Uterus (tissue), 4 donors: ENCODE measurements around the gene RAB3D. TPM values are rescaled to one million over a fixed set of nuclear protein-coding genes. Genes with fewer than 3 reads are reported as not detected.
A peak's percentile ranks its signal among the peaks of the same experiment; 100 is the strongest.

Experiments used
- DNase-seq, 2 donors: peaks; one replicate each; pipeline ENCODE4 v3.0.0-alpha.2; 2019 to 2020
- H3K27ac ChIP-seq, 2 donors: fragments of 200-600 bp; sonication (generic); 1 replicate in 1 of 2; 2 replicates in 1 of 2; pipeline ENCODE4 v1.5.1; 2016 to 2018
- H3K27me3 ChIP-seq, 2 donors: fragments of 200-600 bp; sonication (generic); one replicate each; pipeline ENCODE4 v1.5.1; 2018 to 2019; ENCODE audit warnings: control low read depth in 1 of 2
- H3K36me3 ChIP-seq, 2 donors: fragments of 200-600 bp; sonication (generic); one replicate each; pipeline ENCODE4 v1.5.1; 2019; ENCODE audit warnings: control low read depth in 1 of 2
- H3K4me1 ChIP-seq, 2 donors: fragments of 200-600 bp; sonication (generic); one replicate each; pipeline ENCODE4 v1.5.1; 2018 to 2019; ENCODE audit warnings: control low read depth in 1 of 2
- H3K4me3 ChIP-seq, 2 donors: fragments of 200-600 bp; sonication (generic); 1 replicate in 1 of 2; 2 replicates in 1 of 2; pipeline ENCODE4 v1.5.1; 2018 to 2019; ENCODE audit warnings: mild to moderate bottlenecking in 1 of 2
- H3K9me3 ChIP-seq, 2 donors: fragments of 200-600 bp; sonication (generic); one replicate each; pipeline ENCODE4 v1.5.1; 2019; ENCODE audit warnings: control low read depth in 1 of 2
- POLR2A ChIP-seq, 2 donors: fragments of 450-650 bp; IDR thresholded peaks; one replicate each; pipeline ENCODE4 v1.6.1; 2016; ENCODE audit warnings: antibody characterized with exemption in 2 of 2, mild to moderate bottlenecking in 1 of 2, moderate library complexity in 1 of 2
- intact Hi-C: fragments of 100-400 bp; cut with DNase I; formaldehyde crosslinking; loops from one replicate; pipeline ENCODE4 v1.15.1; 2023; ENCODE audit warnings: low total_unique reads
- total RNA-seq, 4 donors: library from RNA; depleted of rRNA in 3 of 4; stranded (reverse); fragments of >200 nt in 3 of 4; gene quantifications; one replicate each; pipeline versions ENCODE4 v1.1.0 to v1.2.4, GENCODE V29; 2014 to 2023
- TF ChIP-seq, protein P1 (sequence below), 4 experiments: fragments of 200-600 bp in 2 of 4; fragments of 450-650 bp in 2 of 4; sonication (generic) in 2 of 4; IDR thresholded peaks; one replicate each; pipeline ENCODE4 v1.5.1; 2016 to 2019; ENCODE audit warnings: antibody characterized with exemption in 4 of 4, mild to moderate bottlenecking in 2 of 4, moderate library complexity in 1 of 4
- donor health status: DM: yes; HTN: yes; CAD: no.

Gene RAB3D
- total RNA-seq, 4 donors from 2014 or later: 14.3 to 61.6 (median 25.7) TPM

GRCh38 chr19:11278670-11279069 is 60.8 kb downstream of the RAB3D start:
- peak overlapping the region in 1 of 2 donors; percentile 15 for H3K27ac ChIP-seq
- H3K9me3 ChIP-seq: no peaks in the 10 kb centered on the region
- TF ChIP-seq POLR2A (IDR thresholded peaks at IDR 0.05): no peak
- TF ChIP-seq, protein P1, sequence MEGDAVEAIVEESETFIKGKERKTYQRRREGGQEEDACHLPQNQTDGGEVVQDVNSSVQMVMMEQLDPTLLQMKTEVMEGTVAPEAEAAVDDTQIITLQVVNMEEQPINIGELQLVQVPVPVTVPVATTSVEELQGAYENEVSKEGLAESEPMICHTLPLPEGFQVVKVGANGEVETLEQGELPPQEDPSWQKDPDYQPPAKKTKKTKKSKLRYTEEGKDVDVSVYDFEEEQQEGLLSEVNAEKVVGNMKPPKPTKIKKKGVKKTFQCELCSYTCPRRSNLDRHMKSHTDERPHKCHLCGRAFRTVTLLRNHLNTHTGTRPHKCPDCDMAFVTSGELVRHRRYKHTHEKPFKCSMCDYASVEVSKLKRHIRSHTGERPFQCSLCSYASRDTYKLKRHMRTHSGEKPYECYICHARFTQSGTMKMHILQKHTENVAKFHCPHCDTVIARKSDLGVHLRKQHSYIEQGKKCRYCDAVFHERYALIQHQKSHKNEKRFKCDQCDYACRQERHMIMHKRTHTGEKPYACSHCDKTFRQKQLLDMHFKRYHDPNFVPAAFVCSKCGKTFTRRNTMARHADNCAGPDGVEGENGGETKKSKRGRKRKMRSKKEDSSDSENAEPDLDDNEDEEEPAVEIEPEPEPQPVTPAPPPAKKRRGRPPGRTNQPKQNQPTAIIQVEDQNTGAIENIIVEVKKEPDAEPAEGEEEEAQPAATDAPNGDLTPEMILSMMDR (IDR thresholded peaks at IDR 0.05): no peak
- H3K4me1 ChIP-seq: no peaks in the 10 kb centered on the region
- H3K4me3 ChIP-seq: no peak overlapping the region
- no peak for DNase-seq
- intact Hi-C loops: no loop called here
- H3K36me3 ChIP-seq: no peaks in the 10 kb centered on the region
- no peaks in the 10 kb centered on the region for H3K27me3 ChIP-seq

GRCh38 chr19:11274533-11275086 is 64.8 kb downstream of the RAB3D start:
- Histone ChIP-seq H3K4me3 (no peak overlapping the region), H3K4me1 (no peaks in the 10 kb centered on the region), H3K9me3 (no peaks in the 10 kb centered on the region), H3K36me3 (no peaks in the 10 kb centered on the region), H3K27ac (no peak overlapping the region), H3K27me3 (no peaks in the 10 kb centered on the region)
- no peak for DNase-seq
- TF ChIP-seq, protein P1 (IDR thresholded peaks at IDR 0.05): no peak
- no peak for TF ChIP-seq POLR2A (IDR thresholded peaks at IDR 0.05)
- intact Hi-C loops: no loop called here

DNA sequence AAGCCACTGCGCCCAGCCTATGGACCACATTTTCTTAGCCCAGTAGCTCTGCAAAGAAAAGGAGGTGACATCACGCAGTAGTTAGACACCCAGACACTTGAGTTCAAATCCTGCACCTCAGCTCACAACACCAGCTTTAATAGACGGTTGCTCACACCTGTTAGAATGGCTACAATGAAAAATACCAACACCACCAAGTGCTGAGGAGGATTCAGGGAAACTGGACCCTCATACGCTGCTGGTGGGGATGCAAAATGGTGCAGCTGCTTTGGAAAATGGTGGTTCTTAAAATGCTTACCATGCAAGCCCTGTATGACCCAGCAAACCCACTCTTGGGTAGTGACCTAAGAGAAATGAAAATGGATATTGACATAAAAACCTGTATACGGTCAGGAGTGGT is 65.5 kb downstream of the RAB3D start:
- H3K4me3 ChIP-seq: no peak overlapping the region
- no peak overlapping the region for H3K27ac ChIP-seq
- no peaks in the 10 kb centered on the region for H3K27me3 ChIP-seq
- TF ChIP-seq POLR2A (IDR thresholded peaks at IDR 0.05): no peak
- TF ChIP-seq, protein P1 (IDR thresholded peaks at IDR 0.05): no peak
- no peaks in the 10 kb centered on the region for H3K9me3 ChIP-seq
- no peaks in the 10 kb centered on the region for H3K4me1 ChIP-seq
- intact Hi-C loops: no loop called here
- DNase-seq: no peak
- no peaks in the 10 kb centered on the region for H3K36me3 ChIP-seq

DNA sequence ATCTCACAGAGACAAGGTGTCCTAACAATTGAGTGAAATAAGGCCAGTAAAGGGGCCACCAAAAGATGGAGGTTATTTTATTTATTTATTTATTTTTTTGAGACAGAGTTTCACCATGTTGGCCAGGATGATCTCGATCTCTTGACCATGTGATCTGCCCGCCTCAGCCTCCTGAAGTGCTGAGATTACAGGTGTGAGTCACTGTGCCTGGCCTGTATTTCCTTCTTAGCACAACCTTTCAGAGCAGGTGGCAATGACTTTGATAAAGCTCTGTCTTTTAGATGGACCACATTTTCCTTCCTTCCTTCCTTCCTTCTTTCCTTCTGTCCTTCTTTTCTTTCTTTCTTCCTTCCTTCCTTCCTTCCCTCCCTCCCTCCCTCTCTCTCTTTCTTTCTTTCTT is 66.2 kb downstream of the RAB3D start:
- H3K4me1 ChIP-seq: no peaks in the 10 kb centered on the region
- no peaks in the 10 kb centered on the region for H3K27me3 ChIP-seq
- TF ChIP-seq POLR2A (IDR thresholded peaks at IDR 0.05): no peak
- TF ChIP-seq, protein P1 (IDR thresholded peaks at IDR 0.05): no peak
- H3K27ac ChIP-seq: no peak overlapping the region
- H3K36me3 ChIP-seq: no peaks in the 10 kb centered on the region
- intact Hi-C loops: no loop called here
- no peak overlapping the region for H3K4me3 ChIP-seq
- H3K9me3 ChIP-seq: no peaks in the 10 kb centered on the region
- DNase-seq: no peak

Other genes with a start within 250 kb of the RAB3D start
- 10 to 100 TPM in 1 of 4 donors, 1 to 10 TPM in 3; 1.8 to 21.8 (median 2.6) TPM for gene SPC24, start 183.9 kb downstream of the RAB3D start, total RNA-seq
- 100 to 1,000 TPM; 326 to 762 (median 535) TPM for gene KANK2, start 142.1 kb downstream of the RAB3D start, total RNA-seq
- gene ANGPTL8, start 100.0 kb downstream of the RAB3D start, total RNA-seq: 1 to 10 TPM in 1 of 4 donors, not detected in 3; 3.0 TPM
- gene DOCK6, start 77.1 kb downstream of the RAB3D start, total RNA-seq: 10 to 100 TPM; 13.5 to 89.4 (median 38.6) TPM
- gene TSPAN16, start 43.5 kb downstream of the RAB3D start, total RNA-seq: not detected
- gene TMEM205, start 6.6 kb upstream of the RAB3D start, total RNA-seq: 100 to 1,000 TPM in 1 of 4 donors, 10 to 100 TPM in 3; 41.2 to 117 (median 77.4) TPM
- gene CCDC159, start 6.9 kb upstream of the RAB3D start, total RNA-seq: 10 to 100 TPM in 3 of 4 donors, 1 to 10 TPM in 1; 1.2 to 46.2 (median 16.4) TPM
- gene PLPPR2, start 15.8 kb upstream of the RAB3D start, total RNA-seq: 10 to 100 TPM in 3 of 4 donors, 1 to 10 TPM in 1; 4.1 to 71.7 (median 23.7) TPM
- gene SWSAP1, start 35.0 kb upstream of the RAB3D start, total RNA-seq: 1 to 10 TPM in 1 of 4 donors, under 1 TPM in 3; 0.48 to 3.5 (median 0.68) TPM
- 1 to 10 TPM; 1.8 to 5.9 (median 4.1) TPM for gene EPOR, start 44.7 kb upstream of the RAB3D start, total RNA-seq
- 10 to 100 TPM in 3 of 4 donors, 1 to 10 TPM in 1; 1.0 to 19.0 (median 13.2) TPM for gene RGL3, start 79.7 kb upstream of the RAB3D start, total RNA-seq
- 1 to 10 TPM in 1 of 4 donors, under 1 TPM in 1, not detected in 2; 0.48 to 4.4 TPM for gene ODAD3, start 95.5 kb upstream of the RAB3D start, total RNA-seq
- 100 to 1,000 TPM in 3 of 4 donors, 10 to 100 TPM in 1; 65.3 to 228 (median 155) TPM for gene PRKCSH, start 96.0 kb upstream of the RAB3D start, total RNA-seq
- gene ELAVL3, start 141.4 kb upstream of the RAB3D start, total RNA-seq: 1 to 10 TPM in 1 of 4 donors, not detected in 3; 1.1 TPM
- 10 to 100 TPM in 1 of 4 donors, 1 to 10 TPM in 2, under 1 TPM in 1; 0.88 to 14.8 (median 6.3) TPM for gene ZNF653, start 166.2 kb upstream of the RAB3D start, total RNA-seq
- 100 to 1,000 TPM in 1 of 4 donors, 10 to 100 TPM in 3; 44.6 to 138 (median 58.2) TPM for gene ECSIT, start 189.5 kb upstream of the RAB3D start, total RNA-seq
- gene CNN1, start 199.2 kb upstream of the RAB3D start, total RNA-seq: 1,000 to 10,000 TPM in 1 of 4 donors, 100 to 1,000 TPM in 3; 267 to 1,727 (median 599) TPM
- gene ELOF1, start 219.6 kb upstream of the RAB3D start, total RNA-seq: 10 to 100 TPM; 19.7 to 89.4 (median 38.9) TPM
- 1 to 10 TPM; 2.5 to 7.7 (median 5.8) TPM for gene ACP5, start 238.0 kb upstream of the RAB3D start, total RNA-seq